H1 (cell line): Measurements from ENCODE around the gene CBX2. TPM values are rescaled to one million over a fixed set of nuclear protein-coding genes. Genes with fewer than 3 reads are reported as not detected.

Experiments used
- CEBPB ChIP-seq: IDR thresholded peaks from 2 replicates; pipeline ENCODE4 v1.6.1; 2012; ENCODE audit warnings: low read depth, low read length
- CHD1 ChIP-seq: IDR thresholded peaks from 2 replicates; pipeline ENCODE4 v1.6.1; 2012; ENCODE audit warnings: low read depth, low read length, improper control_type of control experiment
- CTBP2 ChIP-seq: IDR thresholded peaks from 2 replicates; pipeline ENCODE4 v1.7.0; 2011; ENCODE audit warnings: borderline replicate concordance, mild to moderate bottlenecking, moderate library complexity, mixed read lengths, low read length; ENCODE audit not compliant: insufficient read depth, insufficient read length
- GTF2F1 ChIP-seq: IDR thresholded peaks from 2 replicates; pipeline ENCODE4 v1.6.1; 2012; ENCODE audit warnings: low read depth, low read length, improper control_type of control experiment, borderline replicate concordance
- SIX5 ChIP-seq: IDR thresholded peaks from 2 replicates; pipeline ENCODE4 v1.6.1; 2011; ENCODE audit warnings: mild to moderate bottlenecking, low read depth, low read length
- polyA plus RNA-seq, 7 experiments: library from polyadenylated mRNA; depleted of rRNA in 3 of 7; stranded (reverse) in 5 of 7; unstranded in 2 of 7; fragments of >200 nt in 5 of 7; fragments of 200-250 nt in 2 of 7; gene quantifications; 1 replicate in 5 of 7; 2 replicates in 1 of 7; 4 replicates in 1 of 7; pipeline versions ENCODE4 v1.2.1 to v1.2.3, GENCODE V29; 2011 to 2013; ENCODE audit warnings: missing spikeins in 2 of 7, mixed read lengths in 2 of 7
- total RNA-seq: library from RNA; stranded (reverse); fragmentation: NEBNext Ultra II Directional; extraction: Animal tissue kit (Norgen Biotek cat#: 25700); gene quantifications from 2 replicates; pipeline ENCODE4 v1.2.1, GENCODE V29; 2021
- TF ChIP-seq, protein P1 (sequence below): IDR thresholded peaks from 2 replicates; pipeline ENCODE4 v1.6.1; 2011; ENCODE audit warnings: low read length, improper control_type of control experiment

Gene CBX2
- total and polyA plus RNA-seq, 2 of the 8 experiments (the other 6 are each of a cell fraction or from before 2014, with no cell fraction given): 64.3 to 83.9 TPM

DNA sequence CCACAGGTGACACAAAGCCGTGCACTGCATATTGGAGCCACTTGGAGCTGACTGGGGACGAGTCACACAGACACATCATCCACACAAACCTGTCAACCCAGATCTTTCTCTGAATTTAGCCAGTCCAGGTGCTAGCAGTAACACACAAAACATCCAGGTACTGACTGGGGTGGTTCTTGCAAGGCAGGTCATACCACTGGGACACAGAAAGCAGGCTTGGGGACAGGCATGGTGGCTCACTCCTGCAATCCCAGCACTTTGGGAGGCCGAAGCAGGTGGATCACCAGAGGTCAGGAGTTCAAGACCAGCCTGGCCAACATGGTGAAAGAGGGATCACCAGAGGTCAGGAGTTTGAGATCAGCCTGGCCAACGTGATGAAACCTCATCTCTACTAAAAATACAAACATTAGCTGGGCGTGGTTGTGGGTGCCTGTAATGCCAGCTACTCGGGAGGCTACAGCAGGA lies 32.3 kb upstream of the CBX2 start (continued):
- TF ChIP-seq, protein P1, sequence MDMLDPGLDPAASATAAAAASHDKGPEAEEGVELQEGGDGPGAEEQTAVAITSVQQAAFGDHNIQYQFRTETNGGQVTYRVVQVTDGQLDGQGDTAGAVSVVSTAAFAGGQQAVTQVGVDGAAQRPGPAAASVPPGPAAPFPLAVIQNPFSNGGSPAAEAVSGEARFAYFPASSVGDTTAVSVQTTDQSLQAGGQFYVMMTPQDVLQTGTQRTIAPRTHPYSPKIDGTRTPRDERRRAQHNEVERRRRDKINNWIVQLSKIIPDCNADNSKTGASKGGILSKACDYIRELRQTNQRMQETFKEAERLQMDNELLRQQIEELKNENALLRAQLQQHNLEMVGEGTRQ: no peak
- TF ChIP-seq CEBPB (no peak), GTF2F1 (no peak), CHD1 (no peak), SIX5 (no peak), CTBP2 (no peak)
